NOMO-1 treated with DMSO at 0.1 percent for 48 hours (cell line): ENCODE data around the gene DGCR6.
"Not testable (repeated sequence)": the region's sequence is repeated elsewhere in the genome, so short reads cannot be mapped to it uniquely, and the experiment has no call there.

Experiments used
- DNase-seq: peaks from one replicate; lab custom pipeline; 2025; ENCODE audit not compliant: unreplicated experiment; lab: John Stamatoyannopoulos, UW

DGCR6 gene

DNA sequence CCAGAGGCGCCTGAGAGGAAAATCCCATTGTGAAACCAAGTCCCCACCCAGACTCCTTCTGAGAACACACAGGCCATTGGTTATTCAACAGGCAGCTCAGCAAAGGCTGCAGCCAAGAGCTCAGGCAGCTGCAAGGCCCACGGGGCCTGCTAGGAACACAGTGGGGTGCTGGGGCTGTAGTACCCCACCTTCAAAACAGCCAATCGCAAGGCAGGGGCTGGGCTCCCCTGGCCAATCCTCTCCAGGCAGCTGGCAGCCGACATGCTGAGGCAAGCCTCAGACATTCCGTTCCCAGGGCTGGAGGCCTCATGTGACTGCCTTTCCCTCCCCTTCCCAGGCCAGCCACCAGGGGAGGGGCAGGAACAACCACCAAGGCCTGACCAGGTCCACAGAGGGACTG, 23.3 kb downstream of the DGCR6 start:
- no peak for DNase-seq

DNA sequence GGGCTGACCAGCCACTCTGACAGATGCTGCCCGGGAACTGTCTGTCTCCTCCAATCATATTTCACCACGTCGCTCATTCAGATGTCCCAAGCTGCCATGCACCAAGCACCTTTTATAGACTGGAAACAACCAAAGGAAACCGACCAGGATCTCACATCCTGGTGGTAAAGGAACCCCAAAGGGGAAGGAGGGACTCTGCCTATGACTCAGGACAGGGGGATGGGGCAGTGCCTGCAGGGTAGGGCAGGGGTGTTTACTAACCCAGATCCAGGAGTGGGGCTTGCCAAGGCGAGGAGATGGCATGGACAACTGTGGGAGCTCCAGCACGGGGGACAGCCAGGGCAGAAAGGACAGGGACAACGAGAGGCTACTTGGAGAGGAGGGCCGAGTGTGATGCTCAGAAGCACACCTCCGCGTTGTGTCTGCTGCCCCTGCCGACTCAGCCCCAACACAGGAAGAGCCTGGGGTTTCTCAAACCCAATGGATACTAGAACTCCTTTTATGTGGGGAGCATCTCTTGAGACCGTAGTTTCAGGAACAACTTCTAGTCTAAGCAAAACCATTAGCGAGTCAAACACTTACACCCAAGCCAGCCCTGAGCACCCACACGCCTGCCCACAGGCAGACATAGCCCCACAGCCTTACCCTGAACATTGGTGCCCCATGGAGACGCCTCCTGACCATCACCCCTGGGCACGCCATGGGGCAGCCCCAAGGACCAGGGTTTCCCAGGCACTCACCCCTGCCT, 26.0 kb downstream of the DGCR6 start:
- DNase-seq: no peak

DNA sequence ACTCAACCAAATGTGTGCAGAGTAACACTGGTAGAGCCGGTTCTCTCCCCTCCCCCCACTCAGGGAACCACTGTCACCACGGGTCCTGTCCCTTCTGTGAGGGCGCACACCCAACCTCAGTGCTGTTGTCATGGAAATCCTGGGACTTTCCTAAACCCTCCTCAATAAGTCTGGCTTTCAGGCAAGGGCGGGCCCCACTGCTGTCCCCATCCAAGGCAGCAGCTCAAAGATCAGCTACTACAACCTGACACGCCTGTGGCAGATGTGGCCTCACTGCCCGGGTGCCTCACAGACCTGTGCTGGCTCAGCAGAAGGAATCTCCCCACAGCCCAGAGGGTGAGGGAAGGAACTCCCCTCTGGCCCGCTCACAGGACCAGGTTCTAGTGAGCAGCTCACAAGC, 27.8 kb downstream of the DGCR6 start:
- DNase-seq: no peak

DNA sequence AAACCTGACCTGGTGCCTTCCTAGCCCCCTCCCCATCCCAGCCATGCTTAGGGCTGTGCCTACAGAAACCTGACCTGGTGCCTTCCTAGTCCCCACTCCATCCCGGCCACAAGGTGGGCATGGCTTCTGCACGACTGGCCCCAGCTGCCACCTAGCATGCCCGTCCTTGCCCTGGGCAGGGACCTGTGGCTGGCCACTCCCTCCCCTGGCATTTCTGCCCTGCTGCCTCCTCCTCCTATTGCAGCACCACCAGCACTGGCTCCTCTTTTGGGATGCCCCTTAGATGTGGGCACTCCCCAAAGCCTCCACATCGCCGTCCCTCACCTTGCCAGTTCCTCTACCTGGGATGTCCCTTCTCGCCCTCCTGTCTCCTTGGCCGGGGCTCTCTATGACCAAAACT, 28.6 kb downstream of the DGCR6 start:
- not testable (repeated sequence) for DNase-seq

DNA sequence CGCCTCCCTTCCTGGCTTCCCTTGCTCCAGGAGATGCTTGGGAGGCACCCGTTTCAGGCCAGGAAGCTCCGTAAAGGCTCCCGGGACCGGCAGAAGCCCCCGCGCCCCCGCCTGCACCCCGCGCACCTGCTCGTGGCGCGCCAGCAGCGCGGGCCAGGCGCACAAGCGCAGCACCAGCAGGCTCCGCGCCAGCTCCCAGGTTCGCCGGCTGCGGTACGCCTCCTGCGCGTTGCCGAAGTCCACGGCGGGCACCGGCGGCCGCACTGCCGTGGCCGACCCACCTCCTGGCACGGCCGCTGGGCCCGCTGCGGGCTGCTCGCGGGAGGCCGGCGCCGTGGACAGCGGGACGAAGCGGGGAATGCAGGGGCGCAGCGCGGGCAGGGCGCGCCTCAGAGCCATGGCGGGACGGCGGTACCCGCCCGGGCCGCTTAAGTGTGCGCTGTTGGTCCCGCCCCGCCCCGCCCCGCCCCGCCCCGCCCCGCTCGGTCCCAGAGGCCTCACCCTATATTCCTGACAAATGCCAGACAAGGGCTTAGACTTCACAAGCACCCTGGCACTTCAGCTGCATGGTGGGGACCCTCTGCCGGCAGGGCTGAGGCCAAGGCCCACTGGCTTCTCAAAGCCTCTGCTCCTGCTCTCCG, 29.9 kb downstream of the DGCR6 start, which contains the start of gene PRODH:
Gene PRODH (minus strand): TSS at position 405 of the 641 bp plus-strand sequence. CDS start 6 bp downstream, at position 399.
- no peak for DNase-seq

DNA sequence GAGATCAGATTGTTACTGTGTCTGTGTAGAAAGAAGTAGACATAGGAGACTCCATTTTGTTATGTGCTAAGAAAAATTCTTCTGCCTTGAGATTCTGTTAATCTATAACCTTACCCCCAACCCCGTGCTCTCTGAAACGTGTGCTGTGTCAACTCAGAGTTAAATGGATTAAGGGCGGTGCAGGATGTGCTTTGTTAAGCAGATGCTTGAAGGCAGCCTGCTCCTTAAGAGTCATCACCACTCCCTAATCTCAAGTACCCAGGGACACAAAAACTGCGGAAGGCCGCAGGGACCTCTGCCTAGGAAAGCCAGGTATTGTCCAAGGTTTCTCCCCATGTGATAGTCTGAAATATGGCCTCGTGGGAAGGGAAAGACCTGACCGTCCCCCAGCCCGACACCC, 32.6 kb downstream of the DGCR6 start:
- DNase-seq: not testable (repeated sequence)

DNA sequence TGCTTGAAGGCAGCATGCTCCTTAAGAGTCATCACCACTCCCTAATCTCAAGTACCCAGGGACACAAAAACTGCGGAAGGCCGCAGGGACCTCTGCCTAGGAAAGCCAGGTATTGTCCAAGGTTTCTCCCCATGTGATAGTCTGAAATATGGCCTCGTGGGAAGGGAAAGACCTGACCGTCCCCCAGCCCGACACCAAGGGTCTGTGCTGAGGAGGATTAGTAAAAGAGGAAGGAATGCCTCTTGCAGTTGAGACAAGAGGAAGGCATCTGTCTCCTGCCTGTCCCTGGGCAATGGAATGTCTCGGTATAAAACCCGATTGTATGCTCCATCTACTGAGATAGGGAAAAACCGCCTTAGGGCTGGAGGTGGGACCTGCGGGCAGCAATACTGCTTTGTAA, 41.0 kb downstream of the DGCR6 start:
- DNase-seq: not testable (repeated sequence)

DNA sequence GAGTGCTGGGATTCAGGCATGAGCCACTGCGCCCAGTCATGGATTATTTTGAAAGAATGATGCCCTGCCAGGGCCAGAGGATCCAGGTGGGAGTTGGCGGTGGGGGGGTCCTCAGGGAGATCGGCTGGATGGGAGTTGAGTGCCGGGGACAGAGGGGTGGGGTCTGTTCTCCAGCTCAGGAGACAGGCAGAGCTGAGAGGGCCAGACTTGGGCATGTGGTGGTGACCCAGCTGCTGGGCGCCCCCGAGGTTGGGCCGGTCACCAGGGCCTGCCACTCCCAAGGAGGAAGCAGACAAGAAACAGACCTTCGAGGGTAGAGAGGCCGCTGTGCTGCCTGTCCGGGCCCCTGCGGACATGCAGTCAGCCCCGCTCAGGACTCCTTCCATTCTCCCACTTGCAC, 41.8 kb downstream of the DGCR6 start:
- no peak for DNase-seq

DNA sequence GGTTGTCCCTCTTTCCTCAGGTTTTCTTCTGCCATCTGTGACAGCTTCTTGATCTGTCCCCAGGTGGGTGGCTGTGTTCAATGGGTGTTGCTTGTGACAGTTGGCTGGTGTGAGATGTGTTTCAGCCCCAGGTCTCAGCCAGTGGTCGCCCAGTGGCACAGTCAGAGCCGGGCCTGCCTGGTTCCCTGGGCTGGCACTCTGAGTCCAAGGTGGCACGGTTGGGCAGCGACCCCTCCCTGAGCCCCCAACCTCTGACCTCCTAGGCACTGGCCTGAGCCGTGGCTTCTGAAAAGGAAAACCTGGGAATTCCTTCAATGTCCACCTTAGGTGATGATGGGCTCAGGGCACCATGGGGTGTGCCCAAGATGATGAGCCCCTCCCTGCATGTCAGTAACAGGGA, 44.0 kb downstream of the DGCR6 start:
- no peak for DNase-seq

DNA sequence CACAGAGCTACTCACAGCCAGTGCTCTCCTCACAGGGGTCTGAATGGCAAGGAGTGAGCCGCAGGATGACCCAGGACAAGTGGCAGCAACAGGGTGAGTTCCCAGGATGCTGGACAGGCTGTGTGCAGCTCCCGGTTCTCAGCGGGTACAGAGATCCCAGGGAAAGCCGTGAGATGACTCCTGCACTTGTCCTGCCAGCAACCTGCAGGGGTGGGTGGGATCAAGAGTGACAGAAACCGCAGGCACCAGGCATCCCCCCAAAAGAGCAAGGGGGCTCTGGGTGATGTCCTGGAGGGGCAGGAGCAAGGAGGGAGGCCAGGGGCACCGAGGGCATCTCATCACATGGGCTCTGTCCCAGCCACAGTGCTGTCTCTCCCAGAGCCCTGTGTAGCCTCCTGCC, 45.9 kb downstream of the DGCR6 start:
- DNase-seq: no peak

DNA sequence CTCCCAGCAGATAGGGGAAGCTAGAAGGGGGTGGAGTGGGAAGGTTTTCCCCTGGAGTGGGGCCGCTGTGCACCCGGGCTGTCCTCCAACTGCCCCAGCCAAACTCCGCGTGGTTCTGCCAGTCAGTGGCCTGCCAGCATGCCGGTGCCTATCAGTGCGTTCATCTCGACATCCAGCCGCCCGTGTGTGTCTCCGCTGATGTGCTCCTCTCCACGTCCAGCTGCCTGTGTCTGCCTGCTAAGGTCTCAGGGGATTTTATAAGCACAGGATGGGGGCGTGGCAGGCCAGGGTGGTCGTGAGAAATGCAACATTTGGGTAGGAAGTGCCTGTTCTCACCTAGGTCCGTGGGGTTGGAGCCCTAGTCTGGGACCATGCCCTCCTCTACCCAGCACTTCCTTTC, 47.0 kb downstream of the DGCR6 start:
- not testable (repeated sequence) for DNase-seq

DNA sequence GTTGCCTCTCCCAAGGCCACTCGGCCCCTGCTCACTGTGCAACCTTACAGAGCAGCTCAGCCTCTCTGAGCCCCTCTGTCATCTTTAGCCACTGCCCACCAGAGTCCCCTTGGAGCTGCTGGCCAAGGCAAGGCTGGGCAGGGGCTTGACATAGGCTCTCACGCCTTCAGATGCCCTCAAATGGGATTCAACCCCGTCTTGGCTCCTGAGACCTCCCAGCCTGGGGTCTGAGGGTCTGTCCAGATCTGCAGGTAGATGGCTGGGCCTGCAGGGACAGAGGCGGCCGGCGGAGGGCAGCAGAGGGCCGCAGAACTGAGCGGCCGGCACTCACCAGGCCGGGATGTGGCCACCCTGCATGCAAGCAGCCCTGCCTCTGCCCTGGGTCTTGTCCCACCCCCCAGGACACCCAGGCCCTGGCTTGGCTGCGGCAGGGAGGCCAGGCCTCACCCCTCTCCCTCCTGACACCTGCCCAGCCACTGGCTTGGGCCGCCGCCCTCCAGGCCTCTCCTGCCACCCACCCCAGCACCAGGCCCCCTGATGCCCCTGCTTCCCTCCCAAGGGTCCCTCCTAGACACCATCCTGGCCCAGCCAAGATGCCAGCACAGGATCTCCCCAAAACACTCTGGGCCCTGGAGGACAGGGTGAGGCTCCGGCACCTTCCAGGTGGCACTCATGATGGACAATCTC, 48.3 kb downstream of the DGCR6 start:
- peak; percentile 49 for DNase-seq

DNA sequence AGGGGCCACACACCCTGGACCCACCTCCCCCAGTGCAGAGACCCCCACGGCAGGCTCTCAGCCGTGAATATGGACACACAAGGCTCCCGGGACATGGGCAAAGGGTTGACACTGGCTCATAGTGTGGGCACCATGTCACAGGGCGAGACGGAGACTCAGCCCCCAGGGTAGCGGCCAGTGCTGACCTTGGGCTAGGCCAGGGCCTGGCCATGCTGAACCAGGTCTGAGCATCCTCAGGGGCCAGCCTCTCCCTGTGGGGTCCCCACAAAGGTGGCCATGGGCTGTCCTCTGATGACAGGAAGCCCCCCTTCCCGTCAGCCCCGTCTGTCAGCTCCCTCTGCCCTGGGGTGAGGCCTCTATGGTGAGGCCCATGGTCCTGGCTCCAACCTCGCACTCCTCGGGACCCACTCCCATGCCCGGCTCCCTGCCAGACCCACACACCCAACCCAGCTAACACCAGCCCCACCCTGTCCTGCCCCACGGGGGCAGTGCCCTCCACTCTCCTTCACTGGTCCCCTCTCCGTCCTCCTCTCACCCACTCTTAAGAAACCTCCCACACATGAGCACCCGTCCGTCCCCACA, 49.0 kb downstream of the DGCR6 start:
- DNase-seq: no peak

DNA sequence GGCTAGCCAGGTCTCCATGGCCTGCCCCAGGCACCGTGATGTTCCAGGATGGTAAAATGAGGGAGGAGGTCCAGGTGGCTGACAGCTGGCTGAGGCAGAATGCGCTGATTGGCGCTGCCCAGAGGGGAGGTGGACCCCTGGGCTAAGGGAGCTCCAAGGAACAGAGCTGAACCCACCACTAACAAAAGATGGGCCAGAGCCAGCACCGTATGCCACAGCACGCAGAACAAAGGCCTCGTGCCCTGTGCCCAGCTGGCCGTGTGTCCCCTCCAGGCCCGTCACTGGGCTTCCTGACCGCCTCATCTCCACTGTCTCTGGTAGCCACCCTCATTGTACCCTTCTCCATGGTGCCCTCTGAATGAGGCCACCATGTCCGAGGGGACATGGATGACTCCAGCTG, 49.6 kb downstream of the DGCR6 start:
- DNase-seq: no peak

DNA sequence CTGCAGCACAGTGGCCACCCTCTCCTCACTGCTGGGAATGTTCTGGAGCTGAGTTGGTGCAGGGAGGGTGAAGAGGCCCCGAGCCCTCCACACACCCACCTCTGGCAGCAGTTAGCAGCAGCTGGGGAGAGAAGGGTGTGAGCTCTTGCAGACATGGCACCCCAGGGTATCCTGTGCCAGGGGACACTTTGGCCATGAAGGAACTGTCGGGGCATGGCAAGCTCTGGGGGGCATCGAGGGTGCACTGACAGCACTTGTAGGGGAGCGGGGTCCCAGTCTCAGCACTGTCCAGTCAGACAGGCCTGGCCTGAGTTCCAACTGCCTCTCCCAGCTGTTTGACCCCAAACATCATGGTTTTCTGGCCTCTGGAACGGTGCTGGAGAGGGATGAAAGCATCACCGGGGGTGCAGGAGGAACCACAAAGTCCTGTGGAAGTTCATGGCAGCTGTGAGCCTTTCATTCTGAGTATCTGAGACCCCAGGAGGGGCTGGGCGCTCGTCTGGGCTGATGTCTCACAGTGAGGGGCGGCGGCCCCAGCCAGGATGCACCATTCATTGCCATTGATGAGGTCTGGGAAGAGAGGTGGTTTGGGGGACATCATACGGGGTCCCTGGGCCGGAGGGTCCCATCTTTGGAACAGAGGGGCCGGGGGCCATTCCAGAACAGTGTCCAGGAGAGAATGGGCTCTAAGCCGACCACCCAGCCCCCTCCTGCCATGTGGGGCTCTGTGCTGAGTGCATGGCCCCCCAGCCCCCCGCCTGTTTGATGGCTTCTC, 50.2 kb downstream of the DGCR6 start:
- DNase-seq: not testable (repeated sequence)

DNA sequence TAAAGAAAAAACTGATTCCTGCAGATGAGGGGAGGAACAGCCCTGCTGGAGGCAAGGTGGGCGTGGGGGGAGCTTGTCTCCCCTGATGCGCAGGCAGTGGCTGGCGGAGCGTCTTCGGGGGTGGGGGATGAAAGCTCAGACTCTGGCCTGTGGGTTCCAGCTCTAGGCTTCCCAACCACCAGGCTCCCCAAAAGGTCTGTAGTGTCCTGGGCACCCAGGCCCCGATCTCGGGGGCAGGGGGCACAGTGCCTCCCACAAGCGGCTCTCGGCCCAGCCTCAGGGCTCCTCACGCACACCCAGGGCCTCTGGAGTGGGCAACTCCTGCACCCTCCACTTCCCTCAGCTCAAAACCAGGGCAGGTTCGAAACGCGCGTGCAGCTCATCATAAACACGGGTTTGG, 50.8 kb downstream of the DGCR6 start:
- DNase-seq: not testable (repeated sequence)

DNA sequence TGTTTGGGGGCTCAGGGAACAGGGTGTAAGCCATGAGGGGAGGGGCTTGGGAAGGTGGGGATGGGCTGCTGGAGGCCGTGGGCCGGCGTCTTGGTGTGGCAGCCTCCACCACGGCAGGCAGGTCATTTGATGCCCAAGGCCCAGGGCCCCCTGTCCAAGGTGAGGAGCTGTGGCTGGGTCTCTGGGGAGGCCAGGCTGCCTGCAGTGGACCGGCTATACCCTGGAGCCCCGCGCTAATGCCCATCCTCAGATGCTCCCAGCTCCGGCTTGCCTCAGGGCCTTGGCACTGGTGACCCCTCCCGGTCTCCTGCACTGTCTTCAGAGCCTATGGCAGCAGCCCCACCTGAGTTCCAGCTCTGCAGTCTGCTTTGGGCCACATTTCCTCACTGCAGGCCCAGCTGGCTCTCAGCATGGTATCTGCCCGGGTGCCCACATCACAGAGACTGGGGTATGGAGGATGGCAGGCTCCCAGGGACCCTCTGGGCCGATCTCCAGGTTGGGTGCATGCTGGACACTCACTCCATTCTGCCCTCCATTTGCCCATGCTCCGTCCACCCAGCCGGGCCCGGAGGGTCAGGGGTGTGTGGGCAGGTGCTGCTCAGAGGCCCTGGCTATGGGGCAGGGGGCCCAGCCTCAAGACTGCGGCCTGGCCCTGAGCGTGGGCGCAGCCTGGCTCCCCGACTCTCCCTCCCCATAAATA, 51.7 kb downstream of the DGCR6 start:
- not testable (repeated sequence) for DNase-seq

DNA sequence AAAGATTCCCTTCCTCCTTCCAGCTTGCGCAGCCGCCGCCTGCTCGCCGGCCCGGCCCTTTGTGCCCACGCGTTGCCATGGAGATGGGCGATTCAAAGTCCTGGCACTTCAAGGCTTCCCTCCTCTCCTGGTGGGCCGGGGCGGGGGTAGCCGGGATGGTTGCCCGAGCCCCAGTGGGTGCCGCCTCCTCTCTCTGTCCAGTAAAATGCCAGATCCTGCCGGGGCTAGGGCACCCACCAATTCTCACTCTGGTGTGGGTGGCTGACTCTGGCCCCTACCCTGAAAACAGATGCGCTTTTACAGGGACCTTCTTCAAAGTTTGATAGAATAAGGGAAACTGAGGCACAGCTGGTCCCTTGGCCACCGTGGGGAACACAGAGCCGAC, 52.2 kb downstream of the DGCR6 start:
- DNase-seq: not testable (repeated sequence)

DNA sequence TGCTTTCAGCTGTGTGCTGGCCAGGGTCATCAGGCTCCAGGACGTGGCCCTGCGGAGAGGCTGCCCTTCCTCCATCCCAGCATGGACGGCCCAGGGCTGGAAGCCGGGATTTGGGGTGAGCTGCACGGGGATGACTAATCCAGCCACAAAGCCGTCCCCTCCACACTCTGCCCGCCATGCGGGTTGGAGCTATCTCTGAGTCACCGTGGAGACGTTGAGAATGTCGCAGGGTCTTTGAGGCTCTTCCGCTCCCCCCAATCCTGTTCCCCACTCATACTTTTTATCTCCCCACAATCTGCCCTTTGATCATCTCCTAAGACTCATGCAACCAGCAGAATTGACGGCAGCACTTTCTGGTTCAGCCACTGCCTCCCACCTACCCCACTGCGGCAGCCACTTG, 52.6 kb downstream of the DGCR6 start:
- DNase-seq: not testable (repeated sequence)

DNA sequence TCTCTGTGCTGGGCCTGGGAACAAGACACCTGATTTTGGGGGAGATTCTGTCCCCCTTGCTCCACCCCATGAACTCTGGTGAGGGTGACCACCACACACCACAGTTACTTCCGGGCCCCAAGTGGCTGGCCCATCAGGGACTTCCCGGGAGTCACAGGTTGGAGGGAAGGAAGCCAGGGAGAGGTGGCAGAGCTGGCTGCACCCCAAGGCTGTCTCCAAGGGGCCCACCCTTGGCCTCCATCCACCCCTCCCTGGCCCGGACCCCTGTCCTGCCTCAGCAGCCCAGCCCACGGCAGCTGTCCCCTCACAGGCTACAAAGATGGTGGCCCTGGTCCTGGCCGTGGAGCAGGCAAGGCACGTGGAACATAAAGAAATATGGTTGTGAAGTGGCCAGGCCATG, 53.1 kb downstream of the DGCR6 start:
- DNase-seq: not testable (repeated sequence)
